Smooth muscle cell (in vitro differentiated cells): Measurements from ENCODE around the gene CTRL. TPM values are rescaled to one million over a fixed set of nuclear protein-coding genes. Genes with fewer than 3 reads are reported as not detected.
A peak's percentile ranks its signal among the peaks of the same experiment; 100 is the strongest.

Experiments
- DNase-seq: peaks from one replicate; lab custom pipeline; 2025; ENCODE audit not compliant: unreplicated experiment; lab: John Stamatoyannopoulos, UW
- H2AFZ ChIP-seq: fragments of 200-600 bp; sonication (generic); 2 replicates; pipeline ENCODE4 v1.6.0; 2016; ENCODE audit warnings: antibody characterized with exemption, low read depth, mild to moderate bottlenecking
- H3F3A ChIP-seq: fragments of 200-600 bp; sonication (generic); 2 replicates; pipeline ENCODE4 v1.6.0; 2017; ENCODE audit warnings: antibody characterized with exemption, low read depth
- H3K27ac ChIP-seq: fragments of 200-600 bp; sonication (generic); 2 replicates; pipeline ENCODE4 v1.5.1; 2016; ENCODE audit warnings: low read depth, mild to moderate bottlenecking
- H3K27me3 ChIP-seq: fragments of 200-600 bp; sonication (generic); 2 replicates; pipeline ENCODE4 v1.6.1; 2016; ENCODE audit warnings: low read depth, mild to moderate bottlenecking
- H3K36me3 ChIP-seq: fragments of 200-600 bp; sonication (generic); 2 replicates; pipeline ENCODE4 v1.5.1; 2016; ENCODE audit warnings: low read depth
- H3K4me1 ChIP-seq: fragments of 200-600 bp; sonication (generic); 2 replicates; pipeline ENCODE4 v1.5.1; 2016; ENCODE audit warnings: low read depth
- H3K4me2 ChIP-seq: fragments of 200-600 bp; sonication (generic); 2 replicates; pipeline ENCODE4 v1.6.0; 2016; ENCODE audit warnings: mild to moderate bottlenecking
- H3K4me3 ChIP-seq: fragments of 200-600 bp; sonication (generic); 2 replicates; pipeline ENCODE4 v1.5.1; 2016; ENCODE audit warnings: mild to moderate bottlenecking
- H3K79me2 ChIP-seq: fragments of 200-600 bp; sonication (generic); 2 replicates; pipeline ENCODE4 v1.6.0; 2016; ENCODE audit warnings: low read depth, mild to moderate bottlenecking
- H3K9ac ChIP-seq: fragments of 200-600 bp; sonication (generic); 2 replicates; pipeline ENCODE4 v1.6.0; 2016; ENCODE audit warnings: low read depth
- H3K9me3 ChIP-seq: fragments of 200-600 bp; sonication (generic); replicated peaks from 2 replicates; pipeline ENCODE4 v1.5.1; 2016; ENCODE audit warnings: low read depth
- H4K20me1 ChIP-seq: fragments of 200-600 bp; sonication (generic); 2 replicates; pipeline ENCODE4 v1.6.0; 2016; ENCODE audit warnings: low read depth
- CTCF ChIP-seq: fragments of 200-600 bp; sonication (generic); IDR thresholded peaks from 2 replicates; pipeline ENCODE4 v1.5.1; 2017; ENCODE audit warnings: borderline replicate concordance, mild to moderate bottlenecking, antibody characterized with exemption; ENCODE audit not compliant: insufficient read depth, poor library complexity, severe bottlenecking
- WGBS: methylation state at CpG from one replicate; pipeline ENCODE4 v1.1.7; 2016; ENCODE audit warnings: low lambda C conversion rate; 5-methylcytosine and 5-hydroxymethylcytosine counted together
- polyA plus RNA-seq: library from polyadenylated mRNA; unstranded; fragments of >200 nt; fragmentation: Nextera tagmentation; extraction: Ambion mirVana; gene quantifications from 2 replicates; pipeline ENCODE4 v1.2.1, GENCODE V29; 2016
- total RNA-seq: library from RNA; depleted of rRNA; stranded (reverse); fragments of >200 nt; gene quantifications from 2 replicates; pipeline ENCODE4 v1.2.3, GENCODE V29; 2014

The CTRL gene
- total and polyA plus RNA-seq, 2 experiments from 2014 or later = 0.90 to 14.8 TPM

DNA sequence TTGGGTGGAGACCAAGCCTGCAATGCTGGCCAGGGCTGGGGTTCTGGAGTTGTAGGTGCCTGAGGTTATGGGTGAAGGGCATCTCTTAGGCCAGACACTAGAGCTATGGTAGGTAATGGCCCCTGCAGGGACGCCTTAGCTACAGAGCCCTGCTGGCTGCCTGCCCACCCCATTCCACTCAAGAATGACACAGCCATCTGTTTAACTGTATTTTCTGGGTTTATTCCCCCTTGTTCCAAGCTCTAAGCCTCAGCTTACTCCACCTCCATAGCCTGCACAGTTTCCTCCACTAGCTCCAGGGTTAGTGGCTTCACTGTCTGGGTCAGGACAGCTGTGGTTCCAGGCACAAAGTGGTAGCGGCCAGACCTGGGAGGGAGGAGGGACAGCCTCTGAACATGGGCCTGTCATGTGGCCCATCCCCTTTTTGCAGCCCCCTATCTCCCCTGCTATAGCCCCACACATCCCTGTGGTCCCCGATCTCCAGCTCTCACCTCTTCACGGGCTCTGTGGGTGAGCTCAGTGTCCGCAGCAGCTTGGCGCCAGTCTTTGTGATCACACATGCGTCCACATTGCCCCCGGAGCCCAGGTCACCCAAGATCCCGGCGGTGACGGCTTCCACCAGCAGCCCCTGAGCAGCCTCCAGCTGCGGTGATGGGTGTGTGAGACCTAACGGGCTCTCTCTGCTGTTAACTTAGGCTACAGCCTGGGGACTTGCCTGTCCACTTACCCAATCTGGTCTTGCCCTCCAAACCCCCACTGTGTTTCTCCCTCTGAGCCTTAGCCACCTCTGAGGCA is 2.8 kb upstream of the CTRL start:
- Histone ChIP-seq H3K4me2 (peak overlapping the region; percentile 86), H3K4me1 (peaks cover 12% of the 10 kb centered on the region), H3K9me3 (no peaks in the 10 kb centered on the region), H2AFZ (no peak overlapping the region), H3K9ac (no peak overlapping the region), H3K79me2 (no peaks in the 10 kb centered on the region), H3K27ac (no peak overlapping the region), H4K20me1 (peaks cover 15% of the 10 kb centered on the region), H3K4me3 (peak overlapping the region; percentile 87), H3F3A (no peaks in the 10 kb centered on the region), H3K36me3 (no peaks in the 10 kb centered on the region), H3K27me3 (no peaks in the 10 kb centered on the region)
- DNase-seq = no peak
- no peak for TF ChIP-seq CTCF
- 56% methylated on average over 13 of the region's 13 CpGs for WGBS

DNA sequence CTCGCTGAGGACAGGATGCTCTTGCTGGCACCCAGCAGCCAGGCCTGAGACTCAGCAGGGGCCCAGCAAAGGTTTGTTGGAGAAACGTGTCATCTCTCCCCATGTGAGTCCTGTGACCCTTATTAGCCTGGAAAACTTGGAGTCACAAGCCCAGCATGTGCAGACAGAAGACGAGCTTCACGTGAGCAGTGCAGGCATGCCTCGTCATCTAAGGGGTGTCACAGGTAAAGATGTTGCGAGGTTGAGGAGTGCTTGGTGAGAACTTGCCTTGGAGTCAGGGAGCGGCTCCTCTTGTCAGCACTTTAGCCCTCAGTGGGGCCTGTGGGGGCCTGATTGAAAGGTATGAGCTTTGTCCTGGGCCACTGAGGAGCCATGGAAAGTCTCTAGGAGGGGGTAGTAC is 2.1 kb upstream of the CTRL start:
- no peaks in the 10 kb centered on the region for H3K79me2 ChIP-seq
- no peaks in the 10 kb centered on the region for H3K36me3 ChIP-seq
- no peak for DNase-seq
- H3K9me3 ChIP-seq = no peaks in the 10 kb centered on the region
- H3K4me3 ChIP-seq = no peak overlapping the region
- peaks cover 12% of the 10 kb centered on the region for H3K4me1 ChIP-seq
- H4K20me1 ChIP-seq = peaks cover 11% of the 10 kb centered on the region
- no peaks in the 10 kb centered on the region for H3K27me3 ChIP-seq
- H3F3A ChIP-seq = no peaks in the 10 kb centered on the region
- no peak overlapping the region for H3K27ac ChIP-seq
- H2AFZ ChIP-seq = no peak overlapping the region
- no peak for TF ChIP-seq CTCF
- H3K9ac ChIP-seq = no peak overlapping the region
- WGBS = 89% methylated on average over 7 of the region's 7 CpGs
- no peak overlapping the region for H3K4me2 ChIP-seq

GRCh38 chr16:67932462-67932840 is 789 bp upstream of the CTRL start:
- DNase-seq = no peak
- Histone ChIP-seq H2AFZ (no peak overlapping the region), H3K9me3 (no peaks in the 10 kb centered on the region), H4K20me1 (peaks cover 23% of the 10 kb centered on the region), H3F3A (no peaks in the 10 kb centered on the region), H3K9ac (no peak overlapping the region), H3K27ac (no peak overlapping the region), H3K79me2 (no peaks in the 10 kb centered on the region), H3K4me3 (no peak overlapping the region), H3K36me3 (no peaks in the 10 kb centered on the region), H3K27me3 (no peaks in the 10 kb centered on the region), H3K4me2 (no peak overlapping the region), H3K4me1 (peaks cover 12% of the 10 kb centered on the region)
- no peak for TF ChIP-seq CTCF
- WGBS = 91% methylated on average over 4 of the region's 4 CpGs
